Kidney epithelial cell (primary cell): ENCODE measurements around the gene ZFP3. TPM values are rescaled to one million over a fixed set of nuclear protein-coding genes. Genes with fewer than 3 reads are reported as not detected.
"Not testable (repeated sequence)": the region's sequence is repeated elsewhere in the genome, so short reads cannot be mapped to it uniquely, and the experiment has no call there.

Source experiments
- DNase-seq: peaks from one replicate; pipeline ENCODE4 v3.0.0-alpha.2; 2010; ENCODE audit warnings: low read depth
- H3K27me3 ChIP-seq: 2 replicates; pipeline ENCODE4 v1.6.0; 2011; ENCODE audit warnings: low read length; ENCODE audit not compliant: control insufficient read depth, insufficient read depth
- H3K36me3 ChIP-seq: 2 replicates; pipeline ENCODE4 v1.5.1; 2011; ENCODE audit warnings: low read length; ENCODE audit not compliant: control insufficient read depth, insufficient read depth
- H3K4me3 ChIP-seq: 2 replicates; pipeline ENCODE4 v1.5.1; 2011; ENCODE audit warnings: low read depth, mild to moderate bottlenecking, control low read depth, low read length
- total RNA-seq: library from RNA; depleted of rRNA; stranded (reverse); fragments of >200 nt; gene quantifications from 2 replicates; pipeline ENCODE4 v1.2.3, GENCODE V29; 2015
- TF ChIP-seq, protein P1 (sequence below): IDR thresholded peaks from 2 replicates; pipeline ENCODE4 v1.5.1; 2011; ENCODE audit warnings: mild to moderate bottlenecking, moderate library complexity, low read length, control low read depth, inconsistent platforms; ENCODE audit not compliant: insufficient read depth, poor library complexity, severe bottlenecking

ZFP3 gene
- total RNA-seq, 1 donor from 2014 or later, result 4.8 TPM

DNA sequence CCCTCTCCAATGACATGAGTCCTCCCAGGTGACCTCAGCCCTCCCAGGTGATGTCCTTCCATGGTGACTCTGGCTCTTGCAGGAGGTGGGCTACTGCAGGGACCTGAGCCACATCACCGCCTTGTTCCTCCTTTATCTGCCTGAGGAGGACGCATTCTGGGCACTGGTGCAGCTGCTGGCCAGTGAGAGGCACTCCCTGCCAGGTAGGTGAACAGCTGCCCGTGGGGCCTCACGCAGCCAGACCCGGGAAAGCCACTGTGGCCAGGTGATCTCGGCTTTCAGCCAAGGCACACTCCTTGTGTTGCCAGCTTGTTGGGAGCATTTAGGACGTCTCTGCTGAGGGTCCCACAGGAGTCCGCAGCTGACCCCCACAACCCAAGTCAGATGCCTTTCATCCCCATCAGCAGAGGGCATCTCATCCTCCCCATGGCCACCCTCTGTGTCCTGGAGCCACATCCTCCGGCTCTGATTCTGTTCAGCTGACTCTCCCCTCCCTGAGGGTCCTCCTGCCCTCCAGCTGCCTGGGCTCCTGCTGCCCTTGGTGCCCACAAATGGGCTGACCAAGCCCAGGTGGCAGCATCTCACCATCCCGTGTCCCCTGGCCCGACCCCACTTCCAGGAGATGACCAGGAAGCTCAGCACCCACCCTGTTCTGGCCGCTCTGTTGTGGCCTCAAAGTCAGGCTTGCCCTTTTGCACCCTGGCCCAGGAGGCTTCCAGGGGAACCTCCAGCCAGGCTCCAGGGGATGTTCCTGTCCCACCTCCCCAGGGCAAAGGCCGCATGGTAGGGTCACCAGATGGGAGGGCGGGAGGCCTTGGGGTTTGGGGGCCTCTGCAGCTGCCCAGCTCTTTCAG is 57.7 kb downstream of the ZFP3 start:
- TF ChIP-seq, protein P1, sequence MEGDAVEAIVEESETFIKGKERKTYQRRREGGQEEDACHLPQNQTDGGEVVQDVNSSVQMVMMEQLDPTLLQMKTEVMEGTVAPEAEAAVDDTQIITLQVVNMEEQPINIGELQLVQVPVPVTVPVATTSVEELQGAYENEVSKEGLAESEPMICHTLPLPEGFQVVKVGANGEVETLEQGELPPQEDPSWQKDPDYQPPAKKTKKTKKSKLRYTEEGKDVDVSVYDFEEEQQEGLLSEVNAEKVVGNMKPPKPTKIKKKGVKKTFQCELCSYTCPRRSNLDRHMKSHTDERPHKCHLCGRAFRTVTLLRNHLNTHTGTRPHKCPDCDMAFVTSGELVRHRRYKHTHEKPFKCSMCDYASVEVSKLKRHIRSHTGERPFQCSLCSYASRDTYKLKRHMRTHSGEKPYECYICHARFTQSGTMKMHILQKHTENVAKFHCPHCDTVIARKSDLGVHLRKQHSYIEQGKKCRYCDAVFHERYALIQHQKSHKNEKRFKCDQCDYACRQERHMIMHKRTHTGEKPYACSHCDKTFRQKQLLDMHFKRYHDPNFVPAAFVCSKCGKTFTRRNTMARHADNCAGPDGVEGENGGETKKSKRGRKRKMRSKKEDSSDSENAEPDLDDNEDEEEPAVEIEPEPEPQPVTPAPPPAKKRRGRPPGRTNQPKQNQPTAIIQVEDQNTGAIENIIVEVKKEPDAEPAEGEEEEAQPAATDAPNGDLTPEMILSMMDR, result no peak

DNA sequence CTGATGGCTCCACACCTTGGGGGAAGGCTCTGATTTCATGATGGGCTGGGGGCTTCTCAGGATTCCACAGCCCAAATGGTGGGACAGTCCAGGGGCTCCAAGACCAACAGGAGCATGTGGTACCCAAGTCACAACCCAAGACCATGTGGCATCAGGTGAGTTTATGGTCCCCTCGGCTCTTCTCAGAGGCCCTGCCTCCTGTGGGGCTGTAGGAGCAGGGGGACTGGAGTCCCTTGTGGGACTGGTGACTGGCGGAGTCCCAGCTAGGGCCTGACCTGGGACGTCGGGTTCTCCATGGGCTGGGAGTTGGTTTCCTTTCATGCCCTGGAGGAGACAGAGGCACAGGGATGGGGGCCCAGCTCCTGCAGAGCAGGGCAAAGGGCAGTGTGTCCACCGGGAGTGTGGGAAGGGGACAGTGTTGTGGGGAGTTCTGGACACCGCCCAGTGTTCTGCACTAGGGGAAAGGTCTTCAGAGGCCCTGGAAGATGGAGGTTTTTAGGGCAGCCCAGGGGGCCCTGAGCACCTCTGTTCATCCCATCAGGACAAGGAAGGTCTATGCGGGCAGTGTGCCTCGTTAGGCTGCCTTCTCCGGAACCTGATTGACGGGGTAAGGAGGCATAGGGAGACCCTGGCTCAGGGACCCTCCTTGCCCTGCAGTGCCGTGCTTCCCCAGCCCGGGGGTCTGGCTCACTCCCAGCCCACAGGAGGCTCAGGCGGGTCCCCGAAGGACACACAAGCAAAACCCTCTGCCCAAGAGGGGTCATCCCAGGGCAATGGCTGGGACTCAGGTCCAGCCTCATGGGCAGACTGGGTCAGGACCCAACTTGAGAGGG is 58.5 kb downstream of the ZFP3 start:
- DNase-seq, H3K4me3 ChIP-seq, H3K36me3 ChIP-seq, H3K27me3 ChIP-seq: not testable (repeated sequence)

More for the DNA sequence above, 57.7 kb downstream of the ZFP3 start:
- H3K4me3 ChIP-seq, result no peak overlapping the region
- DNase-seq, result no peak
- H3K36me3 ChIP-seq, result no peaks in the 10 kb centered on the region
- no peaks in the 10 kb centered on the region for H3K27me3 ChIP-seq

DNA sequence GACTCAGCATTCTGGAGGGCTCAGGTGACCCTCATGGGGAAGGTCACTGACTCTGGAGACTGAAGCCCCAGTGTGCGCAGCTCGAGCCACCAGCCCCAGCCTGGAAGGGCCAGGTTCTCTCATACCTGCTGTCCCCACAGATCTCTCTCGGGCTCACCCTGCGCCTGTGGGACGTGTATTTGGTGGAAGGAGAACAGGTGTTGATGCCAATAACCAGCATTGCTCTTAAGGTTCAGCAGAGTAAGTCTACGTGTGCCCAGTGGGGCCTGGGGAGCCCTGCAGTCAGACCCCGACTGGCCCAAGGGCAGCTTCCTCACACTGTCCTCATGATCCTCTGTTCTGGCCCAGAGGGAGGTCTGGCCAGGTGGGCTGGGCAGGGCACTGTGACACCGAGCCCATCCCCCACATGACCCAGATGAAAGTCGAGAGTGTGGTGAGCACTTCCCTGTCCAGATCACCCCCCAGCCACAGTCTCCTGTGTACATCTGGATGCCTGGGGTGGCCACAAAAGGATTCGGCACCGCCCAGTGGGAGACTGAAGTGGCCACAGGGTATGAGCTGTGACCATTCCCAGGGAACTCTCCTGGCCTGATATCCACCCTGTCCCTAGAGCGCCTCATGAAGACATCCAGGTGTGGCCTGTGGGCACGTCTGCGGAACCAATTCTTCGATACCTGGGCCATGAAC is 59.4 kb downstream of the ZFP3 start:
- not testable (repeated sequence) for H3K4me3 ChIP-seq, DNase-seq, H3K27me3 ChIP-seq, H3K36me3 ChIP-seq

DNA sequence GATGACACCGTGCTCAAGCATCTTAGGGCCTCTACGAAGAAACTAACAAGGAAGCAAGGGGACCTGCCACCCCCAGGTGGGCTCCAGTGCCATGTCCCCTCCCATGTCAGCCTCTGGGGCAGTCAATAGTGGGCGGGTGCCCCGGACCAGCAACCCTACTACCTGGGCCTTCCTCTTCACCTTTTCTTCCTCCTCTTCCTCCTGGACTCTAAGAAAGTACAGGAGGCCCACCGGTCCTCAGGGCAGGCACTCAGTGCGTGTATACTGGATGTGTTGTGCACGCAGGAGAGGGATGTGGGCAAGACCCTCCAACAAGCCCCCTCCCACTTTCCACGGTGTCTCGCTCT is 59.9 kb downstream of the ZFP3 start:
- not testable (repeated sequence) for H3K4me3 ChIP-seq, H3K36me3 ChIP-seq, DNase-seq, H3K27me3 ChIP-seq

DNA sequence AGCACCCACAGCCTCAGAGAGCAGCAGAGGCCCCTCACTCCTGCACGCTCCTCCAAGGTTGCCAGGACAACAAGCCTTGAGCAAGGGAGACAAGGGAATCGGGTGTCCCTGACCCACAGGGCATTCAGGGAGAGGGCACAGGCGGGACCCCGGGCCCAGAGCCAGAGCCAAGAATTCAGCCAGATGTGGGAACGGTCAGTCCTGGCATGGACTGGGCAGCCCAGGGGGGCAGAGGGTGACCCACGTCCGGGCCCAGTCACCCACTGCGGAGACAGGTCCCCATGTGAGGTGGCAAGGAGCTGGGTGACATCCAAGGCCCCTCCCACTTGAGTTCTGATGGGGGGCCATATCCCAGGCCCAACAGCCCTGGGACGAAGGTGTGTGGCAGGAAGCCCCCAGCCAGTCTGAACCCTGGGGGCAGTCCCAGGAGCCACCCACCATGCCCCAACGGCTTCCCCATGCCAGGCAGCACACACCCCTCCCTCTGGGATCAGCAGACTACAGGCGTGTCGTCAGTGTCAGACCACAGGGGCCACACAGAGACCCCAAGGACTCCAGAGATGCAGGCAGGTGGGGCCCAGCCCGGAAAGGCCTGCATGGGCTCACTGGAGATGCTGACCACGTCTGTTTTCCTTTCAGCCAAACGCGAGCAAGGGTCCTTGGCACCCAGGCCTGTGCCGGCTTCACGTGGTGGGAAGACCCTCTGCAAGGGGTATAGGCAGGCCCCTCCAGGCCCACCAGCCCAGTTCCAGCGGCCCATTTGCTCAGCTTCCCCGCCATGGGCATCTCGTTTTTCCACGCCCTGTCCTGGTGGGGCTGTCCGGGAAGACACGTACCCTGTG is 60.6 kb downstream of the ZFP3 start:
- TF ChIP-seq, protein P1, result no peak
- DNase-seq, result no peak
- Histone ChIP-seq H3K27me3 (no peaks in the 10 kb centered on the region), H3K4me3 (no peak overlapping the region), H3K36me3 (no peaks in the 10 kb centered on the region)

DNA sequence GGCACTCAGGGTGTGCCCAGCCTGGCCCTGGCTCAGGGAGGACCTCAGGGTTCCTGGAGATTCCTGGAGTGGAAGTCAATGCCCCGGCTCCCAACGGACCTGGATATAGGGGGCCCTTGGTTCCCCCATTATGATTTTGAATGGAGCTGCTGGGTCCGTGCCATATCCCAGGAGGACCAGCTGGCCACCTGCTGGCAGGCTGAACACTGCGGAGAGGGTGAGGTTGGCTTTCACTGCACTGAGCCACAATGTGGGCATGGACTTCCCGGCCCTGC is 61.1 kb downstream of the ZFP3 start:
- H3K4me3 ChIP-seq, result no peak overlapping the region
- DNase-seq, result no peak
- H3K36me3 ChIP-seq, result no peaks in the 10 kb centered on the region
- TF ChIP-seq, protein P1, result no peak
- no peaks in the 10 kb centered on the region for H3K27me3 ChIP-seq

DNA sequence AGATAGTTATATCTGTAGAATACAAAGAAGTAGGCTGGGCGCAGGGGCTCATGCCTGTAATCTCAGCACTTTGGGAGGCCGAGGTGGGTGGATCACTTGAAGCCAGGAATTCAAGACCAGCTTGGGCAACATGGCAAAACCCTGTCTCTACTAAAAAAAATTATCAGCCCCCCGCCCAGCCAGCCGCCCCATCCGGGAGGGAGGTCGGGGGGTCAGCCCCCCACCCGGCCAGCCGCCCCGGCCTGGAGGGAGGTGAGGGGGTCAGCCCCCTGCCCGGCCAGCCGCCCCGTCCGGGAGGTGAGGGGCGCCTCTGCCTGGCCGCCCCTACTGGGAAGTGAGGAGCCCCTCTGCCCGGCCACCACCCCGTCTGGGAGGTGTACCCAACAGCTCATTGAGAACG is 64.6 kb downstream of the ZFP3 start:
- not testable (repeated sequence) for DNase-seq, H3K27me3 ChIP-seq, H3K4me3 ChIP-seq, H3K36me3 ChIP-seq

Other genes with a start within 250 kb of the ZFP3 start
- gene MINK1, start 245.1 kb upstream of the ZFP3 start, total RNA-seq, result 36.1 and 38.3 TPM in 2 replicates
- 2.3 and 4.4 TPM in 2 replicates for gene C17orf107, start 178.9 kb upstream of the ZFP3 start, total RNA-seq
- 2.0 and 2.7 TPM in 2 replicates for gene CHRNE, start 175.4 kb upstream of the ZFP3 start, total RNA-seq
- not detected in 2 replicates for gene GP1BA, start 146.2 kb upstream of the ZFP3 start, total RNA-seq
- 37.2 and 44.7 TPM in 2 replicates for gene SLC25A11, start 138.4 kb upstream of the ZFP3 start, total RNA-seq
- 44.1 and 66.0 TPM in 2 replicates for gene RNF167, start 138.2 kb upstream of the ZFP3 start, total RNA-seq
- 1,484 and 2,015 TPM in 2 replicates for gene PFN1, start 129.9 kb upstream of the ZFP3 start, total RNA-seq
- 3.5 and 5.8 TPM in 2 replicates for gene ENO3, start 127.3 kb upstream of the ZFP3 start, total RNA-seq
- gene SPAG7, start 110.7 kb upstream of the ZFP3 start, total RNA-seq, result 74.6 and 88.7 TPM in 2 replicates
- 47.7 and 50.7 TPM in 2 replicates for gene CAMTA2, start 90.8 kb upstream of the ZFP3 start, total RNA-seq
- 0.41 and 2.2 TPM in 2 replicates for gene INCA1, start 80.9 kb upstream of the ZFP3 start, total RNA-seq
- 87.1 and 97.6 TPM in 2 replicates for gene KIF1C, start 80.5 kb upstream of the ZFP3 start, total RNA-seq
- gene SLC52A1, start 43.0 kb upstream of the ZFP3 start, total RNA-seq, result 0.17 and 0.62 TPM in 2 replicates
- gene ZNF232, start 33.4 kb downstream of the ZFP3 start, total RNA-seq, result 19.6 and 23.9 TPM in 2 replicates
- gene USP6, start 37.6 kb downstream of the ZFP3 start, total RNA-seq, result 0.92 and 1.0 TPM in 2 replicates
- gene ZNF594, start 113.4 kb downstream of the ZFP3 start, total RNA-seq, result 9.4 and 10.5 TPM in 2 replicates
- not detected in 2 replicates for gene SCIMP, start 156.4 kb downstream of the ZFP3 start, total RNA-seq
- gene RABEP1, start 203.8 kb downstream of the ZFP3 start, total RNA-seq, result 21.8 and 27.7 TPM in 2 replicates